Bone marrow (tissue), 2 donors: Measurements from ENCODE around the gene C5orf15.

ENCODE experiments used
- DNase-seq, 2 donors: peaks; one replicate each; lab custom pipeline; 2025; lab: John Stamatoyannopoulos, UW

C5orf15 gene

GRCh38 chr5:133921069-133921468 lies 47.4 kb downstream of the C5orf15 start:
- no peak for DNase-seq

GRCh38 chr5:133919148-133920136 lies 49.0 kb downstream of the C5orf15 start:
- no peak for DNase-seq

GRCh38 chr5:133918731-133919130 lies 49.7 kb downstream of the C5orf15 start:
- DNase-seq, result no peak

- no peak for DNase-seq
These were observed 50.1 kb downstream of the C5orf15 start for GRCh38 chr5:133918316-133918715.

GRCh38 chr5:133917785-133918184 lies 50.6 kb downstream of the C5orf15 start:
- no peak for DNase-seq

GRCh38 chr5:133916914-133917313 lies 51.5 kb downstream of the C5orf15 start:
- no peak for DNase-seq

GRCh38 chr5:133916479-133916878 lies 51.9 kb downstream of the C5orf15 start:
- DNase-seq, result no peak

- DNase-seq, result no peak
These were observed 54.0 kb downstream of the C5orf15 start for GRCh38 chr5:133914434-133914833.

- no peak for DNase-seq
These were observed 54.8 kb downstream of the C5orf15 start for GRCh38 chr5:133913413-133914155.

- DNase-seq, result no peak
These were observed 55.5 kb downstream of the C5orf15 start for GRCh38 chr5:133912951-133913350.

GRCh38 chr5:133910571-133910970 lies 57.9 kb downstream of the C5orf15 start:
- no peak for DNase-seq

- DNase-seq, result no peak
These were observed 58.8 kb downstream of the C5orf15 start for GRCh38 chr5:133909603-133910002.

- no peak for DNase-seq
These were observed 61.4 kb downstream of the C5orf15 start for GRCh38 chr5:133907075-133907474.

GRCh38 chr5:133906303-133906702 lies 62.1 kb downstream of the C5orf15 start:
- DNase-seq, result no peak
